ENCODE measurements around the gene NHP2. TPM values are rescaled to one million over a fixed set of nuclear protein-coding genes. Genes with fewer than 3 reads are reported as not detected.

The NHP2 gene
- total and polyA plus RNA-seq, 12 donors, result 65.2 to 269 (median 122) TPM

GRCh38 chr5:178186427-178186826 lies 32.7 kb upstream of the NHP2 start:
- Histone ChIP-seq H3K4me1 (replicated peaks in 1 of 2) (no peaks in the 10 kb centered on the region), H3K4me3 (no peak overlapping the region), H3K36me3 (replicated peaks in 1 of 2) (no peaks in the 10 kb centered on the region), H3K27ac (no peak overlapping the region), H3K27me3 (no peaks in the 10 kb centered on the region), H3K9me3 (replicated peaks in 1 of 3) (no peaks in the 10 kb centered on the region)
- DNase-seq, result no peak
- TF ChIP-seq POLR2A (IDR thresholded peaks at IDR 0.05) (no peak), CTCF (IDR thresholded peaks at IDR 0.05) (no peak)
- intact Hi-C loops (cut with DNase I), result no loop called here
- 70 to 81% (median 74%) methylated on average over 6 of the region's 6 CpGs for WGBS, 4 donors

- Histone ChIP-seq H3K9me3 (replicated peaks in 1 of 3) (no peaks in the 10 kb centered on the region), H3K4me1 (replicated peaks in 1 of 2) (no peaks in the 10 kb centered on the region), H3K27ac (no peak overlapping the region), H3K27me3 (no peaks in the 10 kb centered on the region), H3K36me3 (replicated peaks in 1 of 2) (no peaks in the 10 kb centered on the region), H3K4me3 (no peak overlapping the region)
- intact Hi-C loops (cut with DNase I), result no loop called here
- 40 to 48% (median 45%) methylated on average over 4 of the region's 4 CpGs for WGBS, 4 donors
- TF ChIP-seq POLR2A (IDR thresholded peaks at IDR 0.05), result no peak
- TF ChIP-seq CTCF (IDR thresholded peaks at IDR 0.05), result no peak
- no peak for DNase-seq
Measured at GRCh38 chr5:178182158-178182876, 28.6 kb upstream of the NHP2 start.

GRCh38 chr5:178180141-178180863 lies 26.6 kb upstream of the NHP2 start:
- no peak for DNase-seq
- WGBS, 4 donors, result 34 to 42% (median 38%) methylated on average over 6 to 9 of the region's 9 CpGs
- H3K36me3 ChIP-seq (replicated peaks in 1 of 2), result no peaks in the 10 kb centered on the region
- H3K4me3 ChIP-seq, result no peak overlapping the region
- intact Hi-C loops (cut with DNase I), result no loop called here
- H3K27ac ChIP-seq, result no peak overlapping the region
- no peak for TF ChIP-seq CTCF (IDR thresholded peaks at IDR 0.05)
- no peak for TF ChIP-seq POLR2A (IDR thresholded peaks at IDR 0.05)
- H3K27me3 ChIP-seq, result no peaks in the 10 kb centered on the region
- H3K4me1 ChIP-seq (replicated peaks in 1 of 2), result no peaks in the 10 kb centered on the region
- H3K9me3 ChIP-seq (replicated peaks in 1 of 3), result no peaks in the 10 kb centered on the region

- TF ChIP-seq CTCF (IDR thresholded peaks at IDR 0.05) (no peak), POLR2A (IDR thresholded peaks at IDR 0.05) (no peak)
Measured at GRCh38 chr5:178177569-178177968, 23.9 kb upstream of the NHP2 start.

More at GRCh38 chr5:178177569-178177968, 23.9 kb upstream of the NHP2 start:
- no peak overlapping the region for H3K4me3 ChIP-seq
- no peak overlapping the region for H3K27ac ChIP-seq
- no peaks in the 10 kb centered on the region for H3K36me3 ChIP-seq (replicated peaks in 1 of 2)
- no peaks in the 10 kb centered on the region for H3K4me1 ChIP-seq (replicated peaks in 1 of 2)
- no peaks in the 10 kb centered on the region for H3K27me3 ChIP-seq
- no peaks in the 10 kb centered on the region for H3K9me3 ChIP-seq (replicated peaks in 1 of 3)
- 79 to 86% (median 85%) methylated on average over 8 of the region's 8 CpGs for WGBS, 4 donors
- intact Hi-C loops (cut with DNase I), result no loop called here
- no peak for DNase-seq

All from adrenal gland (tissue), 12 donors.